HG03060 (cell line): ENCODE results near the gene CDC42EP4.
"Not testable (repeated sequence)": the region's sequence is repeated elsewhere in the genome, so short reads cannot be mapped to it uniquely, and the experiment has no call there.

Source experiments
- ATAC-seq: cut with Tn5 transposase; IDR thresholded peaks from one replicate; pipeline ENCODE4 v1.9.1; 2021; ENCODE audit warnings: low read depth, moderate number of reproducible peaks; ENCODE audit not compliant: unreplicated experiment

The CDC42EP4 gene

GRCh38 chr17:73283250-73283649 lies 28.6 kb downstream of the CDC42EP4 start:
- ATAC-seq, result no peak

- no peak for ATAC-seq
Observed at GRCh38 chr17:73282629-73283028, 29.2 kb downstream of the CDC42EP4 start.

- peak; percentile 88 for ATAC-seq
Observed at GRCh38 chr17:73281928-73282327, 29.9 kb downstream of the CDC42EP4 start.

- ATAC-seq, result no peak
Observed at GRCh38 chr17:73280191-73280590, 31.6 kb downstream of the CDC42EP4 start.

- ATAC-seq, result no peak
Observed at GRCh38 chr17:73279704-73280103, 32.1 kb downstream of the CDC42EP4 start.

- no peak for ATAC-seq
Observed at GRCh38 chr17:73278465-73279453, 33.0 kb downstream of the CDC42EP4 start.

GRCh38 chr17:73278049-73278464 lies 33.7 kb downstream of the CDC42EP4 start:
- no peak for ATAC-seq

GRCh38 chr17:73274490-73274889 lies 37.3 kb downstream of the CDC42EP4 start:
- no peak for ATAC-seq

- ATAC-seq, result no peak
Observed at GRCh38 chr17:73272906-73273218, 38.9 kb downstream of the CDC42EP4 start.

GRCh38 chr17:73271072-73271471 lies 40.7 kb downstream of the CDC42EP4 start:
- peak; percentile 99 for ATAC-seq

- no peak for ATAC-seq
Observed at GRCh38 chr17:73269791-73270190, 42.0 kb downstream of the CDC42EP4 start.

GRCh38 chr17:73269329-73269615 lies 42.5 kb downstream of the CDC42EP4 start:
- ATAC-seq, result no peak

- no peak for ATAC-seq
Observed at GRCh38 chr17:73268582-73269328, 43.0 kb downstream of the CDC42EP4 start.

- no peak for ATAC-seq
Observed at GRCh38 chr17:73267648-73268537, 43.9 kb downstream of the CDC42EP4 start.

- ATAC-seq, result no peak
Observed at GRCh38 chr17:73266796-73267195, 45.0 kb downstream of the CDC42EP4 start.

- no peak for ATAC-seq
Observed at GRCh38 chr17:73265646-73266640, 45.9 kb downstream of the CDC42EP4 start.

- ATAC-seq, result not testable (repeated sequence)
Observed at GRCh38 chr17:73264448-73264847, 47.4 kb downstream of the CDC42EP4 start.

GRCh38 chr17:73262676-73263642 lies 48.8 kb downstream of the CDC42EP4 start:
- ATAC-seq, result no peak
